Liver (tissue), 9 donors: ENCODE data around the gene INPP5K. TPM values are rescaled to one million over a fixed set of nuclear protein-coding genes. Genes with fewer than 3 reads are reported as not detected.

ENCODE experiments used
- DNase-seq: peaks from one replicate; pipeline ENCODE4 v3.0.0-alpha.2; 2017; ENCODE audit warnings: low spot score
- H3K27ac ChIP-seq, 2 donors: one replicate each; pipeline ENCODE4 v1.7.0; 2013; ENCODE audit warnings: inconsistent platforms in 2 of 2, low read length in 2 of 2, control low read depth in 1 of 2, low read depth in 1 of 2, mild to moderate bottlenecking in 1 of 2
- H3K27me3 ChIP-seq, 4 donors: one replicate each; pipeline versions ENCODE4 v1.6.1 to v1.7.0; 2013; ENCODE audit warnings: low read length in 3 of 4, inconsistent platforms in 1 of 4, mild to moderate bottlenecking in 1 of 4, moderate library complexity in 1 of 4; ENCODE audit not compliant: control insufficient read depth in 4 of 4, insufficient read depth in 4 of 4
- H3K36me3 ChIP-seq, 4 donors: one replicate each; pipeline versions ENCODE4 v1.6.1 to v1.7.0; 2013; ENCODE audit warnings: low read length in 3 of 4, mild to moderate bottlenecking in 3 of 4, low read depth in 1 of 4, moderate library complexity in 1 of 4; ENCODE audit not compliant: control insufficient read depth in 4 of 4, insufficient read depth in 3 of 4
- H3K4me1 ChIP-seq, 4 donors: one replicate each; pipeline versions ENCODE4 v1.6.1 to v1.7.0; 2013; ENCODE audit warnings: low read length in 3 of 4, mild to moderate bottlenecking in 3 of 4, moderate library complexity in 1 of 4; ENCODE audit not compliant: control insufficient read depth in 4 of 4, insufficient read depth in 4 of 4
- H3K4me3 ChIP-seq, 3 donors: one replicate each; pipeline versions ENCODE4 v1.6.1 to v1.7.0; 2013; ENCODE audit warnings: low read length in 3 of 3, control low read depth in 1 of 3, low read depth in 1 of 3, mild to moderate bottlenecking in 1 of 3
- H3K9ac ChIP-seq, 2 donors: one replicate each; pipeline ENCODE4 v1.7.0; 2013; ENCODE audit warnings: low read length in 2 of 2, mild to moderate bottlenecking in 2 of 2, moderate library complexity in 2 of 2, control low read depth in 1 of 2, low read depth in 1 of 2
- H3K9me3 ChIP-seq, 4 donors: one replicate each; pipeline versions ENCODE4 v1.6.1 to v1.7.0; 2013; ENCODE audit warnings: low read length in 3 of 4; ENCODE audit not compliant: control insufficient read depth in 4 of 4
- EGR1 ChIP-seq, 2 donors: IDR thresholded peaks; 2 replicates each; pipeline ENCODE4 v1.6.1; 2016 to 2018; ENCODE audit warnings: antibody characterized with exemption in 2 of 2, low read depth in 2 of 2
- FOXA1 ChIP-seq: IDR thresholded peaks from 2 replicates; pipeline ENCODE4 v1.6.1; 2016; ENCODE audit warnings: antibody characterized with exemption
- FOXA2 ChIP-seq: IDR thresholded peaks from 2 replicates; pipeline ENCODE4 v1.6.1; 2016; ENCODE audit warnings: antibody characterized with exemption
- GABPA ChIP-seq, 2 donors: IDR thresholded peaks in 1 of 2; conservative IDR thresholded peaks in 1 of 2; 2 replicates each; pipeline ENCODE4 v1.6.1; 2016; ENCODE audit warnings: antibody characterized with exemption in 2 of 2, mild to moderate bottlenecking in 1 of 2, moderate library complexity in 1 of 2
- HNF4A ChIP-seq, 2 donors: conservative IDR thresholded peaks; 2 replicates each; pipeline ENCODE4 v1.6.1; 2016; ENCODE audit warnings: antibody characterized with exemption in 2 of 2, mild to moderate bottlenecking in 2 of 2
- HNF4G ChIP-seq: IDR thresholded peaks from 2 replicates; pipeline ENCODE4 v1.6.1; 2016; ENCODE audit warnings: antibody characterized with exemption
- JUND ChIP-seq, 2 donors: IDR thresholded peaks; 2 replicates each; pipeline ENCODE4 v1.6.1; 2016; ENCODE audit warnings: antibody characterized with exemption in 2 of 2
- MAX ChIP-seq: IDR thresholded peaks from 2 replicates; pipeline ENCODE4 v1.6.1; 2016; ENCODE audit warnings: antibody characterized with exemption
- NR2F2 ChIP-seq: IDR thresholded peaks from 2 replicates; pipeline ENCODE4 v1.6.1; 2016; ENCODE audit warnings: antibody characterized with exemption
- RAD21 ChIP-seq, 2 donors: IDR thresholded peaks; 2 replicates each; pipeline ENCODE4 v1.6.1; 2016; ENCODE audit warnings: antibody characterized with exemption in 2 of 2, mild to moderate bottlenecking in 2 of 2
- REST ChIP-seq: IDR thresholded peaks from 2 replicates; pipeline ENCODE4 v1.6.1; 2016; ENCODE audit warnings: antibody characterized with exemption, mild to moderate bottlenecking
- RXRA ChIP-seq, 2 donors: IDR thresholded peaks; 2 replicates each; pipeline ENCODE4 v1.6.1; 2017 to 2018; ENCODE audit warnings: antibody characterized with exemption in 2 of 2, mild to moderate bottlenecking in 1 of 2
- SP1 ChIP-seq: IDR thresholded peaks from 2 replicates; pipeline ENCODE4 v1.6.1; 2018; ENCODE audit warnings: antibody characterized with exemption, mild to moderate bottlenecking
- TAF1 ChIP-seq: conservative IDR thresholded peaks from 2 replicates; pipeline ENCODE4 v1.6.1; 2016; ENCODE audit warnings: antibody characterized with exemption, mild to moderate bottlenecking
- YY1 ChIP-seq: IDR thresholded peaks from 2 replicates; pipeline ENCODE4 v1.6.1; 2016; ENCODE audit warnings: antibody characterized with exemption, mild to moderate bottlenecking
- ZBTB33 ChIP-seq: IDR thresholded peaks from 2 replicates; pipeline ENCODE4 v1.6.1; 2016; ENCODE audit warnings: antibody characterized with exemption
- WGBS: extraction: QIAGEN DNeasy Blood & Tissue Kit; methylation state at CpG from one replicate; pipeline ENCODE4 v1.1.7; 2013; 5-methylcytosine and 5-hydroxymethylcytosine counted together
- polyA plus RNA-seq, 2 donors: library from polyadenylated mRNA; stranded (reverse) in 1 of 2; unstranded in 1 of 2; fragments of 200-250 nt in 1 of 2; fragments of >200 nt in 1 of 2; fragmentation: Nextera tagmentation in 1 of 2; extraction: Ambion mirVana in 1 of 2; gene quantifications; one replicate each; pipeline versions ENCODE4 v1.2.1 to v1.2.3, GENCODE V29; 2013 to 2015
- total RNA-seq, 2 donors: library from RNA; depleted of rRNA; stranded (reverse); fragments of >200 nt; gene quantifications; one replicate each; pipeline ENCODE4 v1.2.3, GENCODE V29; 2014
- TF ChIP-seq, protein P1 (sequence below): IDR thresholded peaks from 2 replicates; pipeline ENCODE4 v1.6.1; 2016; ENCODE audit warnings: antibody characterized with exemption
- TF ChIP-seq, protein P2 (sequence below): fragments of 150-350 bp; IDR thresholded peaks from 2 replicates; pipeline ENCODE4 v1.5.1; 2017; ENCODE audit warnings: improper control_type of control experiment, low read depth, low read length; ENCODE audit not compliant: missing input control
- donor health status: healthy.
- donor health status: healthy.
- donor health status: healthy.
- donor health status: healthy.
- donor health status: healthy.

Gene INPP5K
- total and polyA plus RNA-seq, 4 donors = 9.9 to 47.1 (median 15.9) TPM

- TF ChIP-seq REST (no peak), NR2F2 (no peak), YY1 (no peak)
Observed at GRCh38 chr17:1518410-1518809, 2.0 kb upstream of the INPP5K start (continued).

DNA sequence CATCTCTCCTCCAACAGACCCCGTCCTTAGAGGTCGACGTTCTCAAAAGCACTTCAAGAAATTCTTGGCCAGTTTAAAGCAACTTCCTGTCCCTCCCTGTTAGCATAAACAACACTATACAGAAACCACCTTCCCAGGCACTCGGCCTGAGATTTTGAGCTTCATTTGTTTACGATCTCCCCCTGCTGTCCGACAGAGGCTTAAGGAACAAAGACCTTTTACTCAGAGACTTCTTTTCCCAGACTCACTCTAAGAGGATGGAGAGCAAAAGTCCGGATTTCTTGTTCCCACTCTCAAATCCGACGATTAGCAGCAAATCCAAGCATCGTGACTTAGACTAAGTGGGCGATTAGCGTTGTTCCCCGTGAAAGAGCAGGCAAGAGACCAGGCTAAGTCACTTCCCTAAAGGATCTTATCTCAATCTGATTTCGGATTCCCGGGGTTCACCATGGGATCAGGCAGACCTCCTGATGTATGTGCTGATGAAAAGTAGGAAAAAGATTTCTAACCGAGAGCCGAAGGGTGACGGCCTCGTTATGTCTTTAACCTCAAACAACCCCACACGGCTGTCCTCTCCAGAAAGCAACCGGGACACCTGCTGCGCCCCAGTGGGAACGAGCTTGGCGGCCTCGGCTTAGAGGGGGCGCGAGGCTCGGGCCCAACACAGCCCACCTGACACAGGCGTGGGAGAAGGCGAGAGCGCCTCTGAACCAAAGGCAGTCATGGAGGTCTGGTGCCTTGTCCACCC, 598 bp downstream of the INPP5K start:
- Histone ChIP-seq H3K27ac (peak overlapping the region; percentile 80 to 88), H3K9me3 (no peaks in the 10 kb centered on the region), H3K4me3 (peak overlapping the region; percentile 90 to 93 (median 92)), H3K27me3 (no peaks in the 10 kb centered on the region), H3K4me1 (peaks cover 3 to 27% (median 14%) of the 10 kb centered on the region in 4 donors), H3K36me3 (peaks cover 2 to 13% (median 9%) of the 10 kb centered on the region in 4 donors), H3K9ac (peak overlapping the region; percentile 81 to 88)
- DNase-seq = no peak
- WGBS = under 1% methylated on average over 31 of the region's 31 CpGs
- TF ChIP-seq MAX (peak; percentile 36), JUND (IDR thresholded peaks at IDR 0.05) (no peak), NR2F2 (peak; percentile 75), RAD21 (IDR thresholded peaks at IDR 0.05) (peak; percentile 86 to 87), GABPA (IDR thresholded peaks at IDR 0.05 in 1 of 2, conservative IDR thresholded peaks at IDR 0.05 in 1 of 2) (peak in 1 of 2 donors; percentile 31), FOXA2 (no peak), EGR1 (IDR thresholded peaks at IDR 0.05; ENCODE audit: low read depth in 2 of 2) (no peak), REST (no peak), HNF4A (conservative IDR thresholded peaks at IDR 0.05) (peak in 1 of 2 donors; percentile 13), SP1 (peak; percentile 28), YY1 (no peak), HNF4G (no peak), RXRA (IDR thresholded peaks at IDR 0.05) (peak; percentile 47 to 50), ZBTB33 (no peak), TAF1 (no peak), FOXA1 (no peak)
- TF ChIP-seq, protein P1, sequence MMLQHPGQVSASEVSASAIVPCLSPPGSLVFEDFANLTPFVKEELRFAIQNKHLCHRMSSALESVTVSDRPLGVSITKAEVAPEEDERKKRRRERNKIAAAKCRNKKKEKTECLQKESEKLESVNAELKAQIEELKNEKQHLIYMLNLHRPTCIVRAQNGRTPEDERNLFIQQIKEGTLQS = no peak
- TF ChIP-seq, protein P2, sequence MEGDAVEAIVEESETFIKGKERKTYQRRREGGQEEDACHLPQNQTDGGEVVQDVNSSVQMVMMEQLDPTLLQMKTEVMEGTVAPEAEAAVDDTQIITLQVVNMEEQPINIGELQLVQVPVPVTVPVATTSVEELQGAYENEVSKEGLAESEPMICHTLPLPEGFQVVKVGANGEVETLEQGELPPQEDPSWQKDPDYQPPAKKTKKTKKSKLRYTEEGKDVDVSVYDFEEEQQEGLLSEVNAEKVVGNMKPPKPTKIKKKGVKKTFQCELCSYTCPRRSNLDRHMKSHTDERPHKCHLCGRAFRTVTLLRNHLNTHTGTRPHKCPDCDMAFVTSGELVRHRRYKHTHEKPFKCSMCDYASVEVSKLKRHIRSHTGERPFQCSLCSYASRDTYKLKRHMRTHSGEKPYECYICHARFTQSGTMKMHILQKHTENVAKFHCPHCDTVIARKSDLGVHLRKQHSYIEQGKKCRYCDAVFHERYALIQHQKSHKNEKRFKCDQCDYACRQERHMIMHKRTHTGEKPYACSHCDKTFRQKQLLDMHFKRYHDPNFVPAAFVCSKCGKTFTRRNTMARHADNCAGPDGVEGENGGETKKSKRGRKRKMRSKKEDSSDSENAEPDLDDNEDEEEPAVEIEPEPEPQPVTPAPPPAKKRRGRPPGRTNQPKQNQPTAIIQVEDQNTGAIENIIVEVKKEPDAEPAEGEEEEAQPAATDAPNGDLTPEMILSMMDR = peak; percentile 56
